CD8-positive, alpha-beta memory T cell (primary cell): ENCODE measurements around the gene FGF19. TPM values are rescaled to one million over a fixed set of nuclear protein-coding genes. Genes with fewer than 3 reads are reported as not detected.
A peak's percentile ranks its signal among the peaks of the same experiment; 100 is the strongest.

ENCODE experiments used
- CTCF ChIA-PET: fragments of 350-600 bp; sonication (Branson Sonifier 250); formaldehyde crosslinking; loops from one replicate; lab custom pipeline; 2021; ENCODE audit warnings: antibody characterized with exemption; lab: Charles Lee
- POLR2A ChIA-PET: fragments of 350-600 bp; sonication (Branson Sonifier 250); formaldehyde crosslinking; loops from one replicate; lab custom pipeline; 2021; ENCODE audit warnings: antibody characterized with exemption; lab: Charles Lee
- DNase-seq, 5 donors: peaks; one replicate each; pipeline versions ENCODE4 v3.0.0 to v3.0.0-alpha.2; 2020 to 2022; ENCODE audit warnings: mixed read lengths in 1 of 5
- H3K27ac ChIP-seq: one replicate; pipeline ENCODE4 v1.7.0; 2013; ENCODE audit warnings: low read depth, mild to moderate bottlenecking, low read length, moderate library complexity
- H3K27me3 ChIP-seq: 2 replicates; pipeline ENCODE4 v1.7.0; 2013; ENCODE audit warnings: low read length, mild to moderate bottlenecking; ENCODE audit not compliant: insufficient read depth, poor library complexity, severe bottlenecking
- H3K36me3 ChIP-seq: 2 replicates; pipeline ENCODE4 v1.7.0; 2013; ENCODE audit warnings: mild to moderate bottlenecking, low read length, moderate library complexity; ENCODE audit not compliant: insufficient read depth
- H3K4me1 ChIP-seq: 2 replicates; pipeline ENCODE4 v1.7.0; 2013; ENCODE audit warnings: mild to moderate bottlenecking, low read length, moderate library complexity; ENCODE audit not compliant: insufficient read depth
- H3K4me3 ChIP-seq: 2 replicates; pipeline ENCODE4 v1.7.0; 2013; ENCODE audit warnings: mild to moderate bottlenecking, low read length
- H3K9me3 ChIP-seq: 2 replicates; pipeline ENCODE4 v1.7.0; 2013; ENCODE audit warnings: mild to moderate bottlenecking, low read length
- H3K27ac Mint-ChIP-seq, 8 donors: one replicate each; pipeline ENCODE4 v1.8.0; 2020 to 2021; ENCODE audit warnings: mixed read lengths in 8 of 8, mild to moderate bottlenecking in 6 of 8, inconsistent platforms in 3 of 8, moderate library complexity in 3 of 8
- H3K27me3 Mint-ChIP-seq, 2 donors: one replicate each; pipeline ENCODE4 v1.8.0; 2020 to 2021; ENCODE audit warnings: mixed read lengths in 2 of 2, mild to moderate bottlenecking in 1 of 2, moderate library complexity in 1 of 2
- H3K36me3 Mint-ChIP-seq, 3 donors: one replicate each; pipeline ENCODE4 v1.8.0; 2020 to 2021; ENCODE audit warnings: mixed read lengths in 3 of 3, inconsistent platforms in 1 of 3, mild to moderate bottlenecking in 1 of 3
- H3K4me1 Mint-ChIP-seq, 3 donors: one replicate each; pipeline ENCODE4 v1.8.0; 2020 to 2021; ENCODE audit warnings: mixed read lengths in 3 of 3, inconsistent platforms in 1 of 3, mild to moderate bottlenecking in 1 of 3
- H3K4me3 Mint-ChIP-seq, 7 donors: one replicate each; pipeline ENCODE4 v1.8.0; 2020 to 2021; ENCODE audit warnings: mixed read lengths in 7 of 7, mild to moderate bottlenecking in 6 of 7, moderate library complexity in 4 of 7, inconsistent platforms in 2 of 7
- H3K9me3 Mint-ChIP-seq, 5 donors: one replicate each; pipeline ENCODE4 v1.8.0; 2020 to 2022; ENCODE audit warnings: mixed read lengths in 5 of 5, mild to moderate bottlenecking in 3 of 5, moderate library complexity in 2 of 5, inconsistent platforms in 1 of 5
- polyA plus RNA-seq: library from polyadenylated mRNA; unstranded; fragments of 300-500 nt; fragmentation: Illumina TruSeq; gene quantifications from one replicate; pipeline ENCODE4 v1.2.3, GENCODE V29; 2021
- total RNA-seq, 2 experiments: library from RNA; stranded (reverse); gene quantifications; one replicate each; pipeline ENCODE4 v1.2.3, GENCODE V29; 2021

Gene FGF19
- total and polyA plus RNA-seq, 3 experiments from 2014 or later: not detected

DNA sequence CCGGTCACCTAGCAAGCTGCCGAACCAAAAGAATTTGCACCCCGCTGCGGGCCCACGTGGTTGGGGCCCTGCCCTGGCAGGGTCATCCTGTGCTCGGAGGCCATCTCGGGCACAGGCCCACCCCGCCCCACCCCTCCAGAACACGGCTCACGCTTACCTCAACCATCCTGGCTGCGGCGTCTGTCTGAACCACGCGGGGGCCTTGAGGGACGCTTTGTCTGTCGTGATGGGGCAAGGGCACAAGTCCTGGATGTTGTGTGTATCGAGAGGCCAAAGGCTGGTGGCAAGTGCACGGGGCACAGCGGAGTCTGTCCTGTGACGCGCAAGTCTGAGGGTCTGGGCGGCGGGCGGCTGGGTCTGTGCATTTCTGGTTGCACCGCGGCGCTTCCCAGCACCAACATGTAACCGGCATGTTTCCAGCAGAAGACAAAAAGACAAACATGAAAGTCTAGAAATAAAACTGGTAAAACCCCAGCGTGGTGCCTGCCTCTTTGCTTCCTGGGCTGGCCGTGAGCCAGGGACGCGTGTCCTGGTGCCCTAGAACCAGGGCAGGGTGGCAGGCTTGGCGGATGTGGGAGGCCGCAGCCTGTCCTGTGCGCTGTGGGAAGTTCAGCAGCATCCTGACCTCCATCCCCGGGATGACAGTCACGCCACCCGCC lies 49.7 kb downstream of the FGF19 start:
- peaks cover 0 to 8% (median 0%) of the 10 kb centered on the region in 3 donors for H3K36me3 Mint-ChIP-seq
- ChIA-PET POLR2A (no interaction called here), CTCF (interaction anchor here (1.8 kb wide), 1 partner anchor 10 kb away, joined by 5 read pairs; no protein-coding TSS in a partner anchor)
- DNase-seq: peak in 1 of 5 donors; percentile 38
- H3K4me3 Mint-ChIP-seq: no peak overlapping the region
- Histone ChIP-seq H3K36me3 (no peaks in the 10 kb centered on the region), H3K4me1 (no peaks in the 10 kb centered on the region), H3K27me3 (no peaks in the 10 kb centered on the region), H3K27ac (no peak overlapping the region), H3K9me3 (no peaks in the 10 kb centered on the region), H3K4me3 (no peak overlapping the region)
- H3K27me3 Mint-ChIP-seq: no peaks in the 10 kb centered on the region
- H3K9me3 Mint-ChIP-seq: no peaks in the 10 kb centered on the region
- H3K4me1 Mint-ChIP-seq: no peaks in the 10 kb centered on the region
- H3K27ac Mint-ChIP-seq: no peak overlapping the region

DNA sequence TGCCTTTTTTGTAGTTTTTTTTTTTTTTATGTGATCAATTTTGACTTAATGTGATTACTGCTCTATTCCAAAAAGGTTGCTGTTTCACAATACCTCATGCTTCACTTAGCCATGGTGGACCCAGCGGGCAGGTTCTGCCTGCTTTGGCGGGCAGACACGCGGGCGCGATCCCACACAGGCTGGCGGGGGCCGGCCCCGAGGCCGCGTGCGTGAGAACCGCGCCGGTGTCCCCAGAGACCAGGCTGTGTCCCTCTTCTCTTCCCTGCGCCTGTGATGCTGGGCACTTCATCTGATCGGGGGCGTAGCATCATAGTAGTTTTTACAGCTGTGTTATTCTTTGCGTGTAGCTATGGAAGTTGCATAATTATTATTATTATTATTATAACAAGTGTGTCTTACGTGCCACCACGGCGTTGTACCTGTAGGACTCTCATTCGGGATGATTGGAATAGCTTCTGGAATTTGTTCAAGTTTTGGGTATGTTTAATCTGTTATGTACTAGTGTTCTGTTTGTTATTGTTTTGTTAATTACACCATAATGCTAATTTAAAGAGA lies 50.3 kb downstream of the FGF19 start:
- CTCF ChIA-PET: interaction anchor here (1.8 kb wide), 1 partner anchor 10 kb away, joined by 5 read pairs; no protein-coding TSS in a partner anchor
- H3K4me3 ChIP-seq: no peak overlapping the region

DNA sequence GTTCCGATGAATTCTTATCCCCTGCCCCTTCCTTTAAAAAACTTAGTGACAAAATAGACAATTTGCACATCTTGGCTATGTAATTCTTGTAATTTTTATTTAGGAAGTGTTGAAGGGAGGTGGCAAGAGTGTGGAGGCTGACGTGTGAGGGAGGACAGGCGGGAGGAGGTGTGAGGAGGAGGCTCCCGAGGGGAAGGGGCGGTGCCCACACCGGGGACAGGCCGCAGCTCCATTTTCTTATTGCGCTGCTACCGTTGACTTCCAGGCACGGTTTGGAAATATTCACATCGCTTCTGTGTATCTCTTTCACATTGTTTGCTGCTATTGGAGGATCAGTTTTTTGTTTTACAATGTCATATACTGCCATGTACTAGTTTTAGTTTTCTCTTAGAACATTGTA lies 50.8 kb downstream of the FGF19 start:
- ChIA-PET POLR2A (no interaction called here), CTCF (interaction anchor here (1.8 kb wide), 1 partner anchor 9 kb away, joined by 5 read pairs; no protein-coding TSS in a partner anchor)
- peaks cover 0 to 8% (median 0%) of the 10 kb centered on the region in 3 donors for H3K36me3 Mint-ChIP-seq
- H3K4me1 Mint-ChIP-seq: no peaks in the 10 kb centered on the region
- Histone ChIP-seq H3K36me3 (no peaks in the 10 kb centered on the region), H3K27ac (no peak overlapping the region), H3K4me1 (no peaks in the 10 kb centered on the region), H3K27me3 (no peaks in the 10 kb centered on the region), H3K9me3 (no peaks in the 10 kb centered on the region), H3K4me3 (no peak overlapping the region)
- no peaks in the 10 kb centered on the region for H3K27me3 Mint-ChIP-seq
- H3K4me3 Mint-ChIP-seq: no peak overlapping the region
- peak in 1 of 5 donors; percentile 9 for DNase-seq
- H3K27ac Mint-ChIP-seq: no peak overlapping the region
- no peaks in the 10 kb centered on the region for H3K9me3 Mint-ChIP-seq

More for the DNA sequence above, 50.3 kb downstream of the FGF19 start:
- H3K27ac Mint-ChIP-seq: no peak overlapping the region
- H3K9me3 Mint-ChIP-seq: no peaks in the 10 kb centered on the region
- Histone ChIP-seq H3K36me3 (no peaks in the 10 kb centered on the region), H3K27ac (no peak overlapping the region), H3K9me3 (no peaks in the 10 kb centered on the region), H3K4me1 (no peaks in the 10 kb centered on the region), H3K27me3 (no peaks in the 10 kb centered on the region)
- H3K4me1 Mint-ChIP-seq: no peaks in the 10 kb centered on the region
- DNase-seq: peak in 1 of 5 donors; percentile 11
- H3K36me3 Mint-ChIP-seq: peaks cover 0 to 8% (median 0%) of the 10 kb centered on the region in 3 donors
- POLR2A ChIA-PET: no interaction called here
- H3K4me3 Mint-ChIP-seq: no peak overlapping the region
- no peaks in the 10 kb centered on the region for H3K27me3 Mint-ChIP-seq

DNA sequence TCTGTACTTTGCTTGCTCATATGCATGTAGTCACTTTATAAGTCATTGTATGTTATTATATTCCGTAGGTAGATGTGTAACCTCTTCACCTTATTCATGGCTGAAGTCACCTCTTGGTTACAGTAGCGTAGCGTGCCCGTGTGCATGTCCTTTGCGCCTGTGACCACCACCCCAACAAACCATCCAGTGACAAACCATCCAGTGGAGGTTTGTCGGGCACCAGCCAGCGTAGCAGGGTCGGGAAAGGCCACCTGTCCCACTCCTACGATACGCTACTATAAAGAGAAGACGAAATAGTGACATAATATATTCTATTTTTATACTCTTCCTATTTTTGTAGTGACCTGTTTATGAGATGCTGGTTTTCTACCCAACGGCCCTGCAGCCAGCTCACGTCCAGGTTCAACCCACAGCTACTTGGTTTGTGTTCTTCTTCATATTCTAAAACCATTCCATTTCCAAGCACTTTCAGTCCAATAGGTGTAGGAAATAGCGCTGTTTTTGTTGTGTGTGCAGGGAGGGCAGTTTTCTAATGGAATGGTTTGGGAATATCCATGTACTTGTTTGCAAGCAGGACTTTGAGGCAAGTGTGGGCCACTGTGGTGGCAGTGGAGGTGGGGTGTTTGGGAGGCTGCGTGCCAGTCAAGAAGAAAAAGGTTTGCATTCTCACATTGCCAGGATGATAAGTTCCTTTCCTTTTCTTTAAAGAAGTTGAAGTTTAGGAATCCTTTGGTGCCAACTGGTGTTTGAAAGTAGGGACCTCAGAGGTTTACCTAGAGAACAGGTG lies 51.8 kb downstream of the FGF19 start:
- Histone ChIP-seq H3K4me1 (no peaks in the 10 kb centered on the region), H3K27ac (no peak overlapping the region), H3K27me3 (no peaks in the 10 kb centered on the region), H3K9me3 (no peaks in the 10 kb centered on the region), H3K4me3 (no peak overlapping the region), H3K36me3 (no peaks in the 10 kb centered on the region)
- Mint-ChIP-seq H3K36me3 (peaks cover 0 to 8% (median 0%) of the 10 kb centered on the region in 3 donors), H3K4me3 (no peak overlapping the region), H3K27ac (peak overlapping the region in 1 of 8 donors; percentile 79), H3K27me3 (no peaks in the 10 kb centered on the region), H3K4me1 (no peaks in the 10 kb centered on the region), H3K9me3 (no peaks in the 10 kb centered on the region)
- POLR2A ChIA-PET: no interaction called here
- DNase-seq: no peak
- CTCF ChIA-PET: interaction anchor here (0.6 kb wide), 1 partner anchor 13 kb away, joined by 3 read pairs; no protein-coding TSS in a partner anchor

DNA sequence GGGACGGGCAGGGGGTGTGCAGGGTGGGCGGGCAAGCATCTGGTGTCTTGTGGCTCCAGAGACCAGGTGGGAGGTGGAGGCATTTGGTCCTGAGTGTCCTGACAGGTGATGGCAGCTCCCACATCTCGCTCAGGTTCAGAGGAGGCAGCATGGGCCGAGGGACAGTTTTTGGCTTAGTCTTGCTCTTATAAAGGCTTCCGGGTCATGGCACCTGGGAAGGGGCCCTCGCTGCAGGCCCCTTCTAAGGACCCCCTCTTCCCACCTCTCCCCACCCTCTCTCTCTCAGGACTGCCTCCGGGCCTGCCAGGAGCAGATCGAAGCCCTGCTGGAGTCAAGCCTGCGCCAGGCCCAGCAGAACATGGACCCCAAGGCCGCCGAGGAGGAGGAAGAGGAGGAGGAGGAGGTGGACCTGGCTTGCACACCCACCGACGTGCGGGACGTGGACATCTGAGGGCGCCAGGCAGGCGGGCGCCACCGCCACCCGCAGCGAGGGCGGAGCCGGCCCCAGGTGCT lies 52.9 kb downstream of the FGF19 start:
- POLR2A ChIA-PET: no interaction called here
- H3K4me3 Mint-ChIP-seq: no peak overlapping the region
- Histone ChIP-seq H3K27me3 (no peaks in the 10 kb centered on the region), H3K36me3 (no peaks in the 10 kb centered on the region), H3K4me1 (no peaks in the 10 kb centered on the region), H3K27ac (no peak overlapping the region), H3K9me3 (no peaks in the 10 kb centered on the region), H3K4me3 (no peak overlapping the region)
- peaks cover 0 to 8% (median 0%) of the 10 kb centered on the region in 3 donors for H3K36me3 Mint-ChIP-seq
- H3K27ac Mint-ChIP-seq: no peak overlapping the region
- CTCF ChIA-PET: no interaction called here
- no peaks in the 10 kb centered on the region for H3K9me3 Mint-ChIP-seq
- DNase-seq: peak in 1 of 5 donors; percentile 35
- no peaks in the 10 kb centered on the region for H3K4me1 Mint-ChIP-seq
- no peaks in the 10 kb centered on the region for H3K27me3 Mint-ChIP-seq

DNA sequence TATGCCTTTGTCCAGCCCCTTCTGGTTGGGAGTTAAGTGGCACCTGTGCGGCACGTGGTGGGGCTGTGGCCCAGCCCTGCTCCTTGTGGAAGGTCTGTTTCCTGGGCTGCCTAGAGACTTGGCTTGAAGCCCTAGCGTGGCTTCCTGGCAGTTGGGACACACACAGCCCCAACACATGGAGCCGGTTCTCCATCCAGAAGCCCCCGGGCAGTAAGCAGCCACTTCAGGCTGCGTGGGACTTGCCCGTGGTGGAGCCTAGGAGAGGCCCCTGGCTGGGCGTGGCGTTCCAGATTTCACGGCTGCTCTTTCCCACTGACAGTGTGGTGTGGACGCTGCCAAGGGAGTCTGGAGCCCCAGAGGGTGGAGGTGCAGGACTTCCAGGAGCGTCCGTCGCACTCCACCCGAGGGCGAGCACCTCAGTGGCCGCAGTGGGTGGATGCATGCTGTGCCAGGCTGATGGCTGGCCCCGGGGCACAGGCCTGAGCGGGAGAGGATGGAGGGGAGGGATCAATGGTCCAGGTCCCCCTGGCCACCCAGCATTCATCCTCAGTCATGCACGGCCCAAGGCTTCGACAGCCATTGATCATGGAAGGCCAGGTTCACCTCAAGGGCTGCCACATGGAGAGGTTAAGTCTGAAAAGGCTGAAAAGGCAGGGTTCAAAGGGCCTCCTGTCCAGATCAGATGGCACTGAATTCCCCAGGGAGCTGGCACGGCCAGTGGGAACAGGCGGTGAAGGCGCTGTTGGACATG lies 53.6 kb downstream of the FGF19 start:
- H3K4me1 Mint-ChIP-seq: no peaks in the 10 kb centered on the region
- DNase-seq: peak in 1 of 5 donors; percentile 42
- ChIA-PET CTCF (interaction anchor here (1.0 kb wide), 1 partner anchor 20 kb away, joined by 3 read pairs; no protein-coding TSS in a partner anchor), POLR2A (no interaction called here)
- no peaks in the 10 kb centered on the region for H3K27me3 Mint-ChIP-seq
- H3K4me3 Mint-ChIP-seq: no peak overlapping the region
- H3K36me3 Mint-ChIP-seq: peaks cover 0 to 8% (median 0%) of the 10 kb centered on the region in 3 donors
- Histone ChIP-seq H3K9me3 (no peaks in the 10 kb centered on the region), H3K4me1 (no peaks in the 10 kb centered on the region), H3K36me3 (no peaks in the 10 kb centered on the region), H3K4me3 (no peak overlapping the region), H3K27ac (no peak overlapping the region), H3K27me3 (no peaks in the 10 kb centered on the region)
- no peak overlapping the region for H3K27ac Mint-ChIP-seq
- H3K9me3 Mint-ChIP-seq: no peaks in the 10 kb centered on the region

DNA sequence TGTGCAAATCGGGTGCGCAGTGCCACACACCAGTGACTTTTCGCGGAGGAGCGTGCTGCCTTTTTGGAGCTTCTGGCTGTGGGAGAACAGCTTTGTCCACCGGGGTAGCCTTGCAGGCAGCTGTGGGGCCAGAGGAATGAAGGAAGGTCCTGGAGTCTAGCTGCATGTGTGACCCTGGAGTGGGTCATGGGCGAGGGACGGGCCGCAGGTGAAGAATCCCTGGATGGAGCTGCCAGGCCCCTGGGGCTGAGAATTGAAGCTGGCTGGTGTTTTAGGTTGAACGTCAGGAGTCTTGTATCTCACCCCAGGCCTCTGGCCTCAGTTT lies 54.3 kb downstream of the FGF19 start:
- H3K36me3 Mint-ChIP-seq: peaks cover 0 to 8% (median 0%) of the 10 kb centered on the region in 3 donors
- Histone ChIP-seq H3K36me3 (no peaks in the 10 kb centered on the region), H3K27ac (no peak overlapping the region), H3K4me3 (no peak overlapping the region), H3K27me3 (no peaks in the 10 kb centered on the region), H3K4me1 (no peaks in the 10 kb centered on the region), H3K9me3 (no peaks in the 10 kb centered on the region)
- POLR2A ChIA-PET: no interaction called here
- H3K9me3 Mint-ChIP-seq: no peaks in the 10 kb centered on the region
- CTCF ChIA-PET: interaction anchor here (1.0 kb wide), 1 partner anchor 21 kb away, joined by 3 read pairs; no protein-coding TSS in a partner anchor
- DNase-seq: peak in 1 of 5 donors; percentile 22
- no peaks in the 10 kb centered on the region for H3K4me1 Mint-ChIP-seq
- no peak overlapping the region for H3K4me3 Mint-ChIP-seq
- H3K27ac Mint-ChIP-seq: no peak overlapping the region
- no peaks in the 10 kb centered on the region for H3K27me3 Mint-ChIP-seq
